IPS DF 19.7 (cell line): ENCODE measurements around the gene FAR2.
A peak's percentile ranks its signal among the peaks of the same experiment; 100 is the strongest.
"Not testable (repeated sequence)": the region's sequence is repeated elsewhere in the genome, so short reads cannot be mapped to it uniquely, and the experiment has no call there.

Source experiments
- DNase-seq: peaks from one replicate; pipeline ENCODE4 v3.0.0-alpha.2; 2013; ENCODE audit warnings: low read depth, low spot score

Gene FAR2

DNA sequence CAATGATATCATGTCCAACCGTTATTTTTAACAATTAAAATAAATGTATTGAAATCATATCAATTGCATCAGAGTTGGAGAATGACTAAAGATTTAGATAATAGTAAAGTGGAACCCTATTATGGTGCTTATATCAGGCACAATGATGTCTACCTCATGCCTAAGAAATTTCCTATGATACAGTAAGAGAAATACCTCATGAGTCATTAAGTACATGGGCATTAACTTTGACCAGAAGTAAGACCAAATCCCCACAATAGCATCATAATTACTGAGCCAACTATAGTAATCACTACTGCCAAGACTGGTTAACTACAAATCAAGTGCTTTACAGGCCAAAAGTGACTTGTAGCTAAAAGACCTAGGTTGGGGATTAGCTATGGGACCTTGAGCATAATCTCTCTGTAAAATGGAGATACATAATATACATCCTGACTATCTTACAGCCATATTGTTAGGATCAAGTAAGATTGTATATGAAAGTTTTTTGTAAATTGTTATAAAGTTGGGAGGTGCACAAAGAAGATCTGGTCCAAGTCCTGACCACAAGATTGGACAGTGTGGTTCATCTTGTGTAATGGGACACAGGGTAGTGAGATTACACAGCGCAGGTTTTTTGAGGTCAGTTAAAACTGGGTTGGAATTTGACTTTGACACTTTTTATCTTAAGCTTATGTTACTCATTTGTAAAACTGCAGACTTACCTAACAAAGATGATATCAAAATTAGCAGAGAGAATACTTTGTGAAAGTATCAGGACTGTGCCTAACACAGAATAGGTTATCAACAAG is 171.4 kb downstream of the FAR2 start:
- DNase-seq: no peak

DNA sequence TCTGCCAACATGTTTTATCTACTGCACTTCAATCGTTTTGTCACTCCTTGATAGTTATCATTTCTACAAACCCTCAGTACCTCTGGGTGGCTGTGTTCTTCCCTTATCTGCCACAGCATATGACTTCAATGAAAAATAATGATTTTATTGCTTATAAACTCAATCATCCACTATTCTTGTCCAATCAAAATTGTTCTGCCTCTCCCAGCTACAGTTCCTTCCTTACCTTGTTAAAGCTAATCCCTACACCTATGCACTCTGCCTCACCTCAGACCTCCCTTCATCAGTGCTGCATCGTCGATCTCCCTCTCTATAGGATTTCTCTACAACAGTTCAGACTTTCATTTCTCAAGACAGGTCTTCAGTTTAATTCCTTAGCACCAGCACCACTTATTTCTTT is 173.1 kb downstream of the FAR2 start:
- no peak for DNase-seq

DNA sequence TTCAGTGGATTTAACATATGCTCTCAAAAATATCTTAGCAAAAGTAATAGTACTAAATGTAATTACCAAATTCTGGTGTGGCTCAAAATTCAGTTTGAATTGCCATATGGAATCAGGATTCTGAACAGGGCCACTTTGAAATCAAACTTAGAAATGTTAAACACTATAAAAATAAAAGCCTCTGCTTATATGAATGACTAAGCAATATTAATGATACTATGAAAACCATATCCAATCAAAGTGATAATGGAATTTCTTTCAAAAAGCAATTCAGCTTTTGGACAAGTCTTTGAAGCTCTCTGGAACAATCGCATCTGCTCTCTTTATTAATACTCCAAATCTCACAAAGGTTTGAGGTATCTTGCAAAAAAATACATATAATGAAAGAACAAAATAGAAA is 180.3 kb downstream of the FAR2 start:
- DNase-seq: no peak

DNA sequence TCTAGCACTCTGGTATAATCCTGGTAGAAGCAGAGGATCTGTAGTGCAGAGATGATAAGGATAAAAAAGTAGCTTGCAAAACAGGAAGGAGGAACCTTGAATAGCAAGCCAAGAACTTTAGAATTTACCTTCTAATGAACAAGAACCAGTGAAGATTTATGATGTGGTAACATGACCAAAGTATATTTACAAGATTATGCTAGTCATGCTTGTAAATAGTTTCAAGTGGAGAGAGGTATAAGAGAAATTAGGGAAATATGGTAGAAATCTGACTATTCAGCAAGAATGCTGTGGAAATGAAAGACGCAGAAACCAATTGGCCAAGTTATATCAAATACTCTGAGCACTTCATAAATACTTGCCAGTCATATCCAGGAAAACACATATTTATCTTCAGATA is 184.1 kb downstream of the FAR2 start:
- no peak for DNase-seq

DNA sequence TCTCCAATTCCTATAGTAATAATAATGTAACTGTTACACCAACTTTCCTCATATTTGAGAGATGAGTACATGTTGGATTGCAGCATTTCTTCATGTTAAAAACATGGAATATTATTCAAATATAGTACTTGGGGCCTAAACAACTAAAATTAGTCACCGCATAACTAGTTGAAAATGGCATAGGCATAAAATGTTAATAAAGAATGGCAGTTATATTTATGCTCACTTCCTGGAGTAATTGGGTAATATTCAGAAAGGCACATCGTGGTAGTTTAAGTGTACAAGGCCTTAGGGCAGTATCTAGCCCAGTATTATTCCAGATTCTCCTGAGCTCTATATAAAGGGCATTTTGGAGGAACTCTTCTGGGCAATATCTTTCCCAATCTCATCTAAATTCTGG is 185.9 kb downstream of the FAR2 start:
- no peak for DNase-seq

DNA sequence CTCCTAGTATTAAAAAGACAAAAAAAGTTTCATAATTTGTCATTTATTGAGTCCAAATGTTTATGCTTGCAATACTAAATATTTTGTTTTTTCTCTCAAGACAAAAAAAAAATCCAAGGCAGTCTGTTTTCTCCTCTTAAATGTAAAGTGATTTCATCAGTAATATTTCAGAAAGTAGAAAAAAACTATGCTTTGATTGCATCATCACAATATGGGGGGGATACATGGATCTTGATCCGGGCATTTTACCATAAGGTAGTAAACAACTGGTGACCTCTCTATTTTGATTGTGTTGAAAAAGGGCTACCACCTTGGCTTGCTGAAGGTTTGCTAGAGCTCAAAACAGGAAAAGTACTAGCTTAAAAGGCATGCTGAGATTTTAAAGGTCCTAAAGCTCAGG is 188.2 kb downstream of the FAR2 start:
- no peak for DNase-seq

DNA sequence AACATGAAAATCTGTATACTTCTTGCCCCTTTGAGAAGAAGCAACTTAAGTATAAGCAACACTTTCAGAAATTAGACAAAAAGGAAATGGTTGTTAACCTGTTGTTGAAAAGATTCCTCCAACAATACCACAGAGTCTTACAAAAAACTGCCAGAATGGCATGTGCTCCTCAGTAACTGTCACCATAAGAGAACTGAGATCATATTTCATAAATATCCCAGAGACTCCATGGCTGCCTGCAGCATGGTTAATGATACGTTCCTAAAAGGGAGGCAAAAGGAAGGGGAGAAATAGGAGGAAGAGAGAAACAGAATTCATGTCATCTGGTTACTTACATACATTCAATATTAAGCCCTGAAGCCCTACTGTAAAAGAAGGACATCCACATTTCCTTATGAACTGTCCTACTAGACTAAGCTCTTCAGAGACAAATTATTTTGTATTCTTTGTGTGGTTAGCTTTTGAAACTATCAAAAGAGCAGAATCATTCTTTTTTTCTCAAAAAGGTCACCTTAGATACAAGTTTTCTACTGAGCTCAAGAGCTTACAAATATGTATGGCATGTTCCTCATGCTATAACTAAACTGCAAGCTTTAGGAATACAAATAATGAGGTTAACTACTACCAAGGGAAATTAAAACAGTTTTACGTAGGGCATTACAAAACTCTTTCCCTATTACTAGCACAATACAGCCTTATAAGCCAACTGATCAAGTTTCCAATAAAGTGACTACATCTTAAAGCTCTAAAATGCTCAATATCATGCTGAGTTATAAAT is 194.1 kb downstream of the FAR2 start:
- DNase-seq: no peak

DNA sequence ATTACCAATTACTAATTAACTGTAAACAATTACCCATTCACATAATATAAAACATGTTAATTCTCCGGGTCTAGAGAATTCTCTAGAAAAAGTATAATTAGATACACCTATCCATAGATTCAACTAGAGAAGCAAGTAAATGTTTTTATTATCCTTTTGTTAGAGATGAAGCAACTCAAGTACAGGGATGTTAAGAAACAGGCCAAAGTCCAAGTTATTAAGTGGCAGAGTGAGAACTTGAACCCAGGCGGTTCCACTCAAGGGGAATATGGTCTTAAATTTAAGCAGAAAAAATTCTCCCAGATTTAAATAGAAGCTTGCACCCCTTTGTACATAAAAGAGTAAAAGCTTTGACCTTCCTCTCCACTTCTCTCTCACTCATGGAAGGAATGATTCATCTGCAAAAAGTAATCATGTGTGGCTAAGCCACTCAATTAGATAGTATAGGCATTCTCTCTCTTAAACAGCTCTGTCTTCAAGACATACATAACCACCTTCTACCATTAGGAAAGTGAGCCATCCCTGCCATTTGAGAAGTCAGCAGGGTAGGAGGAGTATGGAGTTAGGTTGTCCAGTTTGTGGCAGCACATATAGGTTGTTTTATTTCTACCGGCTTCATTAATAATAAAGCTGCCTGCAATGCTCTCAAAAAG is 197.8 kb downstream of the FAR2 start:
- no peak for DNase-seq

DNA sequence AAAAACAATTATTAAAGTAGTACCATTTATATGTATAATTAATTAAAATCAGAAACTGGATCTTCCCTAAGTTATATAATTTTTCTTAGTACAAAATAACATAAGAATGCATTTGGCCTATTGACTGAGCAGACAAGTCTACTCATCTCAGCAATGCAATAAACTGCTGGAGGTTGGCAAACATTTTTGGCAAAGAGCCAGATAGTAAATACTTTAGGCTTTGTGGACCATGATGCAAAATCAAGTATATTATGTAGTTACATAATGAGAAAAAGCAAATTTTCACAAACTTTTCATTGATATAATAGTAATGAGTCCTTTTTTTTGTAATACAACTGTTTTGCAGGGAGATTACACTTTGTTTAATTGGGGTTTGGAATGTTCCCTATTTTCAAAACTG is 201.0 kb downstream of the FAR2 start:
- no peak for DNase-seq

DNA sequence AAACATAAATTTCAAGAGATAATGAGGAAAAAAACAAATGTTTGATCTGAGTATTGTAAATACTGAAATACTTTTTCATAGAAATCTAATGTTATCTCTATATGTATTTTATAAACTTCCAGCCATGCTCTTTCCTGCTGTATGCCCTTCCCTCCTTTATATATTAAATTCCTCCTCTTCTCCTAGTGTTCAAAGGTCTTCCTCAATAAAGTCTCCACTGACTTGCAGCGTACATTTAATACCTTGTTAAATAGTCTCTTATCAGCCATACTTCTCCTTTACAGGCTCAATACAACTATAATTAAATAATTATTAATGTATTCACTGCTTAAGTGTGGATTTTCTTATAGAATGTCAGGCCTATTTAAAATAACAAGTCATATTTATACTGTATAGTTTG is 205.9 kb downstream of the FAR2 start:
- no peak for DNase-seq

DNA sequence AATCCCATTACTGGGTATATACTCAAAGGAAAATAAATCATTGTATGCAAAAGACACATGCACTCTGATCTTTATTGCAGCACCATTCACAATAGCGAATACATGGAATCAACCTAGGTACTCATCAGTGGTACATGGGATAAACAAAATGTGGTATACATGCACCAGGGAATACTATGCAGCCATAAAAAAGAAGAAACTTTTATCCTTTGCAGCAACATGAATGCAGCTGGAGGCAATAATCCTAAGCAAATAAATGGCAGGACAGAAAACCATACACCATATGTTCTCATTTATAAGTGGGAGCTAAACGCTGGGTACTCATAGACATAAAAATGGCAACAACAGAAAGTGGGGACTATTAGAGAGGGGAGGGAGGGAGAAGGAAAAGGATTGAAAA is 216.0 kb downstream of the FAR2 start:
- DNase-seq: no peak

DNA sequence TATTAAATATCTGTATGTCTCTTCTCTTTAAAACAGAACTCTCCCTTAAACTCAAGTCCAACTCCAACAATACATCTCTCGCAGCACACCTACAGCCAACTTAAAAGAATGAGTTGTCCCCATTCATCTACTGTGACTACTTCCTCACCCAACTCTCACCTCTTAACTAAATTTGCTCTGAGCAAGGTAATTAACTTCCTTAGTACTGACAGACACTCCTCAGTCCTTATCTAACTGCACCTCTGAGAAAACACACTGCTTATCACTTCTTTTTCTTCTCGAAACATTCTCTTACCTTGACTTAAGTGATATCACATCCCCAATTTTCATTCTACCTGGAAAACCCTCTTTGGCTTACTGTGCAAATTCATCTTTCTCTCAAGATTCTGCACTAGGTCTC is 224.9 kb downstream of the FAR2 start:
- DNase-seq: no peak

DNA sequence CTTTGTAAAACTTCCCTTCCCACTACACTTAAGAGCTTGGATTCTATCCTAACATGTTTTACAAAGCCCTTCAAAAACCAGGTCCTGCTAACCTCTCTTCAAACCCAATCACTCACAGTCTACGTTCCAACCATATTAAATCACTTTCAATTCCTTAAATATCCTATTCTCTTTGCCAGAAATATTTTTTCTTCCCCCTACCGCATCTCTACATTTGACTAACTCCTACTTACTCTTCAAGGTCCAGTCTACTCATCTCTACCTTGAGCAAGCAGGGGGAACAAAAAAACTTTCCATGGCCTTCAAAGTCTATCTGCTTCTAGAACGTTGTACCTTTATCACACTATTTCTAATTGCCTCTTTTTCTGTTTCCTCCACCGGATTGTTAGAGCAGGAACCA is 225.8 kb downstream of the FAR2 start:
- no peak for DNase-seq

DNA sequence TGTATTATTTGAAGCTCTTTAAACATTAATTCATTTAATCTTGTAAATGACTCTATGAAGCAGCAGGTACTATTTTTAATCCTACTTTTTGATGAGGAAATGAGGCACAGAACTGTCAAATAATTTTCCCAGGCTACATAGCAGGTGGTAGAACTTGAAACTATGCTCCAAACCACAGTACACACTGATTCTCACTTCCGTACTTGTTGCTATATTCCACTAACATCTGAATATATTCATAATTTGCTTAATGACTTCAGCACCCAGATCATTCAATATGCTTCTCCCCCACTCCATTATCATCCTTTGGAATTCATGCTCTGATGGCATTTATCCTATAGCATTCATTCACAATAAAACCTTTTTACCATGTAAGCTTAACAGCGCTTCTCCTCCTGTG is 227.0 kb downstream of the FAR2 start:
- DNase-seq: no peak

DNA sequence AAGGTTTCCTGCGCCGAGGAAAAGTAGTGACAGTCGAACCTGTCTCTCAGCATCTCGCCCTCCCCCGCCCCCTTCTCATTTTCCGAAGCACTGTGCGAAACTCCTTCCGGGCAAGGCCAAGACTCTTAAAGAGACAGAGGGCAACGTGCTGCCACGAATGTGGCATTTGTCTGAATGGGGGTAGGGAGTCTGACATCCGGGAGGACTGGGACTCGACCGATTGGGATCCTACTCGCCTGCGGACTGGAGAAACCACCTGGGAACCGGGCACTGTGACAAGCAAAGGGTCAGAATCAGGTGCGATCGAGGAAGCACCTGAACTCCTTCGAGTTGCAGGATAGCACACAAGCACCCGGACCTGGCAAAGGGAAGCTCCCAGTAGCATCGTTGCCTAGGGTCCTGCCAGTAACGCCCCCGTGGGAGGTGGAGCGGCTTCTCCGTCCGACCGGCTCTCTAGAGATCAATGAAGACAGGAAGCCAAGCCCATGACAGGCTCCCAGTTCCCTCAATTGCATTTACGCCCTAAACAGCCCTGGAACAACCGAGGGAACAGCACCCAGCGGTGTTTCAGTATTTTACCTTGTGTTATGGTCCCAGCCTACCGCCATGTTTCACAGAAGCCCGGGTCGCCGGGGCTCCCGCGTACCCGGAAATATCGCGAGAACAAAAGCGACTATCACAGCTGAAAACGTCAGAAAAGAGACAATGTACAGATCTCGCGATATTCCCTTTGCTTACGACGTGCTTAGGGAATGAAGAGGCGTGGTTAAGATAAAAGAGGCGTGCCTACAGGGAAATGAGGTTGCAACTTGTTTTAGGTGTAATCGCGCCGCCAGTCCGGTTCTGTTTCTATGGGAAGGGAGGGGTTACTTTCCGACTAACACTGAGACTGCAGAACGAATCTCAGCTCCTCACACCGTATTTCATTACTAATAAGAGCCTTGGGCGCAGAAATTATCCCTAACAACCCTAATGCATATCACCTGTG is 231.8 kb downstream of the FAR2 start, which contains the start of gene ERGIC2:
TSS of gene ERGIC2 (minus strand) at position 637 of the 988 bp plus-strand sequence. CDS start 9,539 bp downstream, outside the sequence.
- DNase-seq: peak; percentile 99

DNA sequence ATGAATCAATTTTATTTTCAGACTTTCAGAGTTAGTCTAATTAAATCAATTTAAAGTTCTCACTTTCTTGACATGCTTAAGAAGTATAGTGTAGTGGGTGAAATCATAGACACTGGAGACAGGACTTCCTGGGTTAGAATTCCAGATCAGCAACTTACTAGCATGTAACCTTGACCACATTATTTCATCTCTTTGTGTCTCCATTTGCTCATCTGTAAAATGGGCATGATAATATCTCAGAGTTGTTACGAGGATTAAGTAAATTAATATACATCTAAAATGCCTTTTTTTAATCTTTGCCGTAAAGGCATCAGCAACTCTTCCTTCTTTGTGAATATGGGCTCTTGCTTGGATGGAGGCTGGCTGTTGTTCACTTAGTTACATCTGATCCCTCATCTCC is 233.2 kb downstream of the FAR2 start:
- DNase-seq: no peak

DNA sequence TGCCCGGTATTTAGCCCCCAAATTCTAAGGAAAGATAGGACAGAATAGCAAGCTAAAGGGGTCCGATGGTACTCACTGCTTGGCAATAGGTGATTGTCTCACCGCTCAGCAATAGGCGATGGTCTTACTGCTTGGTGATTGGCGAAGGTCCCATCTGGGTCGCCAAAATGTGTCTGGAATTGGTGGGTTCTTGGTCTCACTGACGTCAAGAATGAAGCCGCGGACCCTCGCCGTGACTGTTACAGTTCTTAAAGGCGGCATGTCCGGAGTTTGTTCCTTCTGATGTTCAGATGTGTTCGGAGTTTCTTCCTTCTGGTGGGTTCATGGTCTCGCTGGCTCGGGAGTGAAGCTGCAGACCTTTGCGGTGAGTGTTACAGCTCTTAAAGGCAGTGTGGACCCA is 236.1 kb downstream of the FAR2 start:
- DNase-seq: not testable (repeated sequence)
